DND-41 (cell line): Measurements from ENCODE around the gene CCAR1.
A peak's percentile ranks its signal among the peaks of the same experiment; 100 is the strongest.

Experiments
- ATAC-seq: fragments of 200-7000 bp; cut with Tn5 transposase; 3 replicates; pipeline ENCODE4 v1.9.1; 2021; ENCODE audit warnings: low read depth; ENCODE audit not compliant: insufficient read depth
- DNase-seq: peaks from one replicate; pipeline ENCODE4 v3.0.0-alpha.2; 2020
- H2AFZ ChIP-seq: 2 replicates; pipeline ENCODE4 v1.6.0; 2012; ENCODE audit warnings: low read depth, low read length
- H3K27ac ChIP-seq: 2 replicates; pipeline ENCODE4 v1.5.1; 2012; ENCODE audit warnings: low read length, inconsistent platforms
- H3K27me3 ChIP-seq: fragments of 200-600 bp; sonication (generic); 2 replicates; pipeline ENCODE4 v1.6.0; 2012; ENCODE audit warnings: low read length, mild to moderate bottlenecking, inconsistent platforms; ENCODE audit not compliant: insufficient read depth, poor library complexity
- H3K36me3 ChIP-seq: 2 replicates; pipeline ENCODE4 v1.5.1; 2012; ENCODE audit warnings: low read length, inconsistent platforms; ENCODE audit not compliant: insufficient read depth
- H3K4me1 ChIP-seq: 2 replicates; pipeline ENCODE4 v1.5.1; 2012; ENCODE audit warnings: mild to moderate bottlenecking, low read length; ENCODE audit not compliant: insufficient read depth
- H3K4me2 ChIP-seq: 2 replicates; pipeline ENCODE4 v1.6.0; 2012; ENCODE audit warnings: mild to moderate bottlenecking, moderate library complexity, low read length, inconsistent platforms; ENCODE audit not compliant: insufficient read depth
- H3K4me3 ChIP-seq, 2 experiments: fragments of 200-600 bp in 1 of 2; shearing (Covaris generic) in 1 of 2; 2 replicates each; pipeline ENCODE4 v1.5.1; 2012 to 2016; ENCODE audit warnings: inconsistent platforms in 2 of 2, low read length in 2 of 2, mild to moderate bottlenecking in 2 of 2, low read depth in 1 of 2, moderate library complexity in 1 of 2
- H3K79me2 ChIP-seq: 2 replicates; pipeline ENCODE4 v1.6.0; 2012; ENCODE audit warnings: low read length, inconsistent platforms; ENCODE audit not compliant: insufficient read depth
- H3K9ac ChIP-seq: 2 replicates; pipeline ENCODE4 v1.6.0; 2012; ENCODE audit warnings: low read depth, mild to moderate bottlenecking, inconsistent platforms, low read length, moderate library complexity
- H3K9me3 ChIP-seq: 2 replicates; pipeline ENCODE4 v1.5.1; 2012; ENCODE audit warnings: low read length, moderate library complexity, mild to moderate bottlenecking, inconsistent platforms; ENCODE audit not compliant: insufficient read depth, severe bottlenecking
- H4K20me1 ChIP-seq: 2 replicates; pipeline ENCODE4 v1.6.0; 2012; ENCODE audit warnings: low read length; ENCODE audit not compliant: insufficient read depth
- EZH2 ChIP-seq: IDR thresholded peaks from 3 replicates; pipeline ENCODE4 v1.6.1; 2012; ENCODE audit warnings: borderline replicate concordance, low read depth, mild to moderate bottlenecking, moderate library complexity, low read length, inconsistent platforms; ENCODE audit not compliant: severe bottlenecking
- TF ChIP-seq, protein P1 (sequence below): IDR thresholded peaks from 2 replicates; pipeline ENCODE4 v1.5.1; 2012; ENCODE audit warnings: borderline replicate concordance, low read length, moderate library complexity, mild to moderate bottlenecking; ENCODE audit not compliant: poor library complexity, severe bottlenecking; ENCODE audit errors: extremely low read depth

Gene CCAR1

DNA sequence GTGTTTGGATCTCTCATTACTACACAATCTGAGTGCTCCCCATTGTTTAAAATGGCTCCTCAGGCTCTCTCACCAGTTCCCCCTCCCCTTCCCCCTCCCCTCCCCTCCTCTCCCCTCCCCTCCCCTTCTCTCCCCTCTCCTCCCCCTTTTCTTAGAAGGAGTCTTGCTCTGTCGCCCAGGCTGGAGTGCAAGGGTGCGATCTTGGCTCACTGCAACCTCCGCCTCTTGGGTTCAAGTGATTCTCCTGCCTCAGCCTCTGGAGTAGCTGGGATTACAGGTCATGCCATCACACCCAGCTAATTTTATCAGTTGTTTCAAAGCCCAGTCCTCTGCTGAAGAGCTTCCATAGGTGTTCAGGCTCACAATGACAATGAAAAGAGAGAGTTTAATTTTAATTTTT lies 3.6 kb upstream of the CCAR1 start:
- H2AFZ ChIP-seq = peak overlapping the region; percentile 33; the same call in 1 of the 2 replicates
- ATAC-seq = no peak
- no peak overlapping the region for H3K4me3 ChIP-seq
- no peak for TF ChIP-seq EZH2
- TF ChIP-seq, protein P1, sequence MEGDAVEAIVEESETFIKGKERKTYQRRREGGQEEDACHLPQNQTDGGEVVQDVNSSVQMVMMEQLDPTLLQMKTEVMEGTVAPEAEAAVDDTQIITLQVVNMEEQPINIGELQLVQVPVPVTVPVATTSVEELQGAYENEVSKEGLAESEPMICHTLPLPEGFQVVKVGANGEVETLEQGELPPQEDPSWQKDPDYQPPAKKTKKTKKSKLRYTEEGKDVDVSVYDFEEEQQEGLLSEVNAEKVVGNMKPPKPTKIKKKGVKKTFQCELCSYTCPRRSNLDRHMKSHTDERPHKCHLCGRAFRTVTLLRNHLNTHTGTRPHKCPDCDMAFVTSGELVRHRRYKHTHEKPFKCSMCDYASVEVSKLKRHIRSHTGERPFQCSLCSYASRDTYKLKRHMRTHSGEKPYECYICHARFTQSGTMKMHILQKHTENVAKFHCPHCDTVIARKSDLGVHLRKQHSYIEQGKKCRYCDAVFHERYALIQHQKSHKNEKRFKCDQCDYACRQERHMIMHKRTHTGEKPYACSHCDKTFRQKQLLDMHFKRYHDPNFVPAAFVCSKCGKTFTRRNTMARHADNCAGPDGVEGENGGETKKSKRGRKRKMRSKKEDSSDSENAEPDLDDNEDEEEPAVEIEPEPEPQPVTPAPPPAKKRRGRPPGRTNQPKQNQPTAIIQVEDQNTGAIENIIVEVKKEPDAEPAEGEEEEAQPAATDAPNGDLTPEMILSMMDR = no peak
- H3K4me1 ChIP-seq = peaks cover 12% of the 10 kb centered on the region
- no peak overlapping the region for H3K9ac ChIP-seq
- no peak for DNase-seq
- H3K36me3 ChIP-seq = peaks cover 6% of the 10 kb centered on the region; the same call in 1 of the 2 replicates
- H4K20me1 ChIP-seq = no peaks in the 10 kb centered on the region
- H3K27me3 ChIP-seq = no peaks in the 10 kb centered on the region
- H3K9me3 ChIP-seq = no peaks in the 10 kb centered on the region
- peaks cover 15% of the 10 kb centered on the region for H3K79me2 ChIP-seq
- no peak overlapping the region for H3K27ac ChIP-seq
- no peak overlapping the region for H3K4me2 ChIP-seq

DNA sequence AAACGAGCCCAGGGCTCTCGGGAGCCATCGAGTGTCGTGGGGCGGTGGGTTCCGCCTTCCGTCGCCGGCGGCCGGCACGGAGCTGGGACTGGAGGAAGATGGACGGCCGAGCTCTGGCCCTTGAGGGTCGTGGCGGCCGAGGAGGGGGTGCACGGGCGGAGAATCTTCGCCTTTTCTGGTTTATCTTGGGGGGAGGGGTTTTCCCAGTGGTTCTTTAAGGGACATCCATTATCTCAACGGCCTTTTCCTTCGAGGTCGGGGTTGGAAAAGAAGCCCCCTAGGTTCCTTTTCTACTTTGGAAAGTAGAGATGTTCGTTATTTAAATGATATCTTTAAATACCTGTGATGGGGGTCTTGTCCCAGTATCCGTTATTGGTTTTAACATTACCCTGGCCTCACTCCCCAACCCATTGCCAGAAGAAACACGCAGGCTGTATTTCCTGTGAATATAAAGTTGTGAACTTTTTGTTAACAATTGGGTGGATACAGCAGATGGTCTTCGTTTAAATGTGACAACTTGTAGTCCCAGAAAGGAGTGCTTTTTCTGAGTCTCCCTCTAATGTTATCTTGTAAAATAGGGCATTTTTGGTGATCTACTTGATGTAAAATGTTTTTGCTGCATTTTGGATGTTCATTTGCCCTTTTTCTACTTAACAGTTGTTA lies 765 bp downstream of the CCAR1 start:
- Histone ChIP-seq H3K79me2 (peaks cover 56% of the 10 kb centered on the region), H3K36me3 (peaks cover 44% of the 10 kb centered on the region), H3K9ac (peak overlapping the region; percentile 97), H3K9me3 (no peaks in the 10 kb centered on the region), H3K27ac (peak overlapping the region; percentile 80), H4K20me1 (no peaks in the 10 kb centered on the region), H2AFZ (peak overlapping the region; percentile 74), H3K4me2 (peak overlapping the region; percentile 81), H3K4me3 (peak overlapping the region; percentile 90 to 92), H3K4me1 (peaks cover 34% of the 10 kb centered on the region), H3K27me3 (no peaks in the 10 kb centered on the region)
- no peak; the same call in 2 of the 3 replicates for ATAC-seq
- DNase-seq = no peak
- TF ChIP-seq, protein P1 = no peak
- TF ChIP-seq EZH2 = no peak

DNA sequence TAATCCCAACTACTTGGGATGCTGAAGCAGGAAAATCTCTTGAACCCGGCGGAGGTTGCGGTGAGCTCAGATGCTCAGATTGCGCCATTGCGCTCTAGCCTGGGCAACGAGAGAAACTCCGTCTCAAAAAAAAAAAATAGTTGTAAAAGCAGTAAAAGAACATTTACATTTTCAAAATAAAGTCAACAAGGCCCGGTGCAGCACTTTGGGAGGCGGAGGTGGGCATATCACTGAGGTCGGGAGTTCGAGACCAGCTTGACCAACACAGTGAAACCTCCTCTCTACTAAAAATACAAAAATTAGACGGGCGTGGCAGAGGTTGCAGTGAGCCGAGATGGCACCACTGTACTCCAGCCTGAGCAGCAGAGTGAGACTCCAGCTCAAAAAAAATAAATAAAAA lies 4.0 kb downstream of the CCAR1 start:
- no peak overlapping the region for H3K4me3 ChIP-seq
- peaks cover 73% of the 10 kb centered on the region for H3K36me3 ChIP-seq
- H3K4me1 ChIP-seq = peaks cover 38% of the 10 kb centered on the region
- H3K9me3 ChIP-seq = no peaks in the 10 kb centered on the region
- no peak overlapping the region for H3K27ac ChIP-seq
- no peak overlapping the region for H2AFZ ChIP-seq
- ATAC-seq = no peak
- no peak overlapping the region for H3K9ac ChIP-seq
- DNase-seq = no peak
- H3K4me2 ChIP-seq = no peak overlapping the region
- no peak for TF ChIP-seq EZH2
- TF ChIP-seq, protein P1 = no peak
- peaks cover 7% of the 10 kb centered on the region for H4K20me1 ChIP-seq
- H3K79me2 ChIP-seq = peaks cover 86% of the 10 kb centered on the region
- no peaks in the 10 kb centered on the region for H3K27me3 ChIP-seq

DNA sequence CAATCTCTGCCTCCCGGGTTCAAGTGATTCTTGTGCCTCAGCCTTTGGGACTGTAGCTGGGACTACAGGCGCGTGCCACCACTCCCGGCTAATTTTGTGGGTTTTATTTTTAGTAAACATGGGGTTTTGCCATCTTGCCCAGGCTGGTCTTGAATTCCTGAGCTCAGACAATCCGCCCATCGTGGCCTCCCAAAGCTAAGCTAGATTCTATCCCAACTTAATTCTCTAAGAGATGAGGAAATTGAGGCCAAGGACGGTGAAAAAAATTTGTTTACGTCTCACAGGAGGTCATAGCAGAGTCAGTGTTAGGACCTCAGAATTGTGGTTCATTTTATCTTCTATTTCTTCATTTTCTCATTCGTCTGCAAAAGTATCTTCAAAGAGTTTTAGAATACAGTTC lies 6.1 kb downstream of the CCAR1 start:
- Histone ChIP-seq H3K27ac (no peak overlapping the region), H2AFZ (no peak overlapping the region), H4K20me1 (peaks cover 13% of the 10 kb centered on the region), H3K36me3 (peaks cover 89% of the 10 kb centered on the region), H3K79me2 (peaks cover 93% of the 10 kb centered on the region), H3K9me3 (no peaks in the 10 kb centered on the region), H3K4me1 (peaks cover 29% of the 10 kb centered on the region), H3K4me3 (no peak overlapping the region), H3K4me2 (no peak overlapping the region), H3K27me3 (no peaks in the 10 kb centered on the region), H3K9ac (no peak overlapping the region)
- no peak for TF ChIP-seq EZH2
- TF ChIP-seq, protein P1 = no peak
- DNase-seq (no peak), ATAC-seq (no peak)
